ENCODE measurements around the gene IPO13. TPM values are rescaled to one million over a fixed set of nuclear protein-coding genes. Genes with fewer than 3 reads are reported as not detected.

IPO13 gene
- total RNA-seq, 1 experiment from 2014 or later: 33.7 TPM

- DNase-seq (peak; percentile 43), ATAC-seq (no peak)
- Histone ChIP-seq H3K27me3 (ENCODE audit: low read length) (no peaks in the 10 kb centered on the region), H3F3A (ENCODE audit: low read length, unreplicated experiment) (no peaks in the 10 kb centered on the region), H3K9me2 (replicated peaks; ENCODE audit: low read length) (no peaks in the 10 kb centered on the region), H3K79me2 (ENCODE audit: low read length) (peaks cover 79% of the 10 kb centered on the region), H3K4me3 (ENCODE audit: low read length) (no peak overlapping the region), H3K36me3 (ENCODE audit: low read depth, low read length) (peaks cover 6% of the 10 kb centered on the region; the same call in 1 of the 2 replicates), H3K27ac (ENCODE audit: low read length) (no peak overlapping the region), H3K4me1 (ENCODE audit: insufficient read depth, low read length) (peaks cover 23% of the 10 kb centered on the region), H3K9ac (ENCODE audit: low read length) (no peak overlapping the region), H3K4me2 (ENCODE audit: low read length) (no peak overlapping the region), H4K20me1 (ENCODE audit: low read length) (no peaks in the 10 kb centered on the region), H3K9me3 (ENCODE audit: low read length) (no peaks in the 10 kb centered on the region), H2AFZ (ENCODE audit: low read length) (no peak overlapping the region)
- ChIA-PET POLR2A (ENCODE audit: unreplicated experiment) (no interaction called here), CTCF (no interaction called here)
- BruUV-seq (replicated peaks): no TSS peak
- TF ChIP-seq EZH2phosphoT487 (IDR thresholded peaks at IDR 0.05; ENCODE audit: borderline replicate concordance, low read length) (no peak), CTCF (conservative IDR thresholded peaks at IDR 0.05; ENCODE audit: low read depth, low read length) (no peak), EZH2 (IDR thresholded peaks at IDR 0.05; ENCODE audit: low read length, unreplicated experiment) (no peak)
- intact Hi-C loops (cut with micrococcal nuclease): no loop called here
These were observed 4.6 kb downstream of the IPO13 start for GRCh38 chr1:43951021-43951985.

GRCh38 chr1:43952731-43953346 lies 6.1 kb downstream of the IPO13 start:
- ChIA-PET CTCF (no interaction called here), POLR2A (ENCODE audit: unreplicated experiment) (interaction anchor here (0.6 kb wide), 1 partner anchor 386 kb away, joined by 6 read pairs; no protein-coding TSS in a partner anchor)
- no TSS peak for BruUV-seq (replicated peaks)
- TF ChIP-seq CTCF (conservative IDR thresholded peaks at IDR 0.05; ENCODE audit: low read depth, low read length): no peak
- TF ChIP-seq EZH2phosphoT487 (IDR thresholded peaks at IDR 0.05; ENCODE audit: borderline replicate concordance, low read length): no peak
- TF ChIP-seq EZH2 (IDR thresholded peaks at IDR 0.05; ENCODE audit: low read length, unreplicated experiment): no peak
- Histone ChIP-seq H2AFZ (ENCODE audit: low read length) (no peak overlapping the region), H3K4me1 (ENCODE audit: insufficient read depth, low read length) (peaks cover 19% of the 10 kb centered on the region), H3K9me2 (replicated peaks; ENCODE audit: low read length) (no peaks in the 10 kb centered on the region), H3K36me3 (ENCODE audit: low read depth, low read length) (peaks cover 13% of the 10 kb centered on the region), H3K9me3 (ENCODE audit: low read length) (no peaks in the 10 kb centered on the region), H3F3A (ENCODE audit: low read length, unreplicated experiment) (no peaks in the 10 kb centered on the region), H3K4me3 (ENCODE audit: low read length) (no peak overlapping the region), H3K9ac (ENCODE audit: low read length) (no peak overlapping the region), H3K4me2 (ENCODE audit: low read length) (no peak overlapping the region), H3K79me2 (ENCODE audit: low read length) (peaks cover 69% of the 10 kb centered on the region), H4K20me1 (ENCODE audit: low read length) (no peaks in the 10 kb centered on the region), H3K27me3 (ENCODE audit: low read length) (no peaks in the 10 kb centered on the region), H3K27ac (ENCODE audit: low read length) (no peak overlapping the region)
- intact Hi-C loops (cut with micrococcal nuclease): no loop called here
- DNase-seq (no peak), ATAC-seq (no peak)
